Sigmoid colon (tissue), 7 donors: ENCODE results near the gene KCNIP1. TPM values are rescaled to one million over a fixed set of nuclear protein-coding genes. Genes with fewer than 3 reads are reported as not detected.

Experiments
- DNase-seq: peaks from one replicate; pipeline ENCODE4 v3.0.0-alpha.2; 2019
- H3K27ac ChIP-seq, 4 donors: fragments of 200-600 bp; sonication (generic); one replicate each; pipeline ENCODE4 v1.5.1; 2016 to 2019; ENCODE audit warnings: mild to moderate bottlenecking in 1 of 4
- H3K27me3 ChIP-seq, 3 donors: fragments of 200-600 bp; sonication (generic); one replicate each; pipeline ENCODE4 v1.5.1; 2019; ENCODE audit warnings: mild to moderate bottlenecking in 1 of 3
- H3K36me3 ChIP-seq, 4 donors: fragments of 200-600 bp; sonication (generic); one replicate each; pipeline ENCODE4 v1.5.1; 2016 to 2019
- H3K4me1 ChIP-seq, 4 donors: fragments of 200-600 bp; sonication (generic); one replicate each; pipeline ENCODE4 v1.5.1; 2017 to 2019
- H3K4me3 ChIP-seq, 4 donors: fragments of 200-600 bp; sonication (generic); one replicate each; pipeline ENCODE4 v1.5.1; 2017 to 2019; ENCODE audit warnings: mild to moderate bottlenecking in 2 of 4, moderate library complexity in 1 of 4
- H3K9me3 ChIP-seq, 4 donors: fragments of 200-600 bp in 3 of 4; sonication (generic) in 3 of 4; one replicate each; pipeline versions ENCODE4 v1.5.1 to v1.6.1; 2013 to 2019
- CTCF ChIP-seq, 4 experiments: fragments of 450-650 bp in 3 of 4; fragments of 200-600 bp in 1 of 4; IDR thresholded peaks; one replicate each; pipeline ENCODE4 v1.5.1; 2016 to 2019; ENCODE audit warnings: antibody characterized with exemption in 4 of 4, mild to moderate bottlenecking in 3 of 4, moderate library complexity in 2 of 4
- EP300 ChIP-seq, 4 donors: sonication (generic); formaldehyde crosslinking; IDR thresholded peaks; one replicate each; pipeline ENCODE4 v1.6.1; 2017; ENCODE audit warnings: antibody characterized with exemption in 4 of 4
- POLR2A ChIP-seq, 2 donors: fragments of 450-650 bp; IDR thresholded peaks; one replicate each; pipeline ENCODE4 v1.6.1; 2016; ENCODE audit warnings: antibody characterized with exemption in 2 of 2, mild to moderate bottlenecking in 2 of 2, moderate library complexity in 2 of 2
- POLR2AphosphoS5 ChIP-seq, 4 donors: sonication (generic); formaldehyde crosslinking; IDR thresholded peaks; one replicate each; pipeline ENCODE4 v1.6.1; 2017; ENCODE audit warnings: antibody characterized with exemption in 4 of 4
- WGBS, 2 donors: extraction: QIAGEN DNeasy Blood & Tissue Kit; methylation state at CpG; one replicate each; pipeline ENCODE4 v1.1.7; 2013; 5-methylcytosine and 5-hydroxymethylcytosine counted together
- intact Hi-C: fragments of 100-400 bp; cut with DNase I; formaldehyde crosslinking; loops from one replicate; pipeline ENCODE4 v1.15.1; 2023
- polyA plus RNA-seq, 3 donors: library from polyadenylated mRNA; stranded (reverse); fragments of 200-250 nt; gene quantifications; one replicate each; pipeline ENCODE4 v1.2.3, GENCODE V29; 2013
- total RNA-seq, 4 donors: library from RNA; depleted of rRNA; stranded (reverse); fragments of >200 nt; gene quantifications; one replicate each; pipeline ENCODE4 v1.1.0, GENCODE V29; 2016
- donor health status: healthy with polysubstance abuse.
- donor health status: Bipolar disorder and iron deficiency.
- donor health status: healthy.

The KCNIP1 gene
- total and polyA plus RNA-seq, 7 donors, result 0.28 to 2.8 (median 1.1) TPM; not detected in 2

GRCh38 chr5:170497311-170498038 is 6.3 kb upstream of the KCNIP1 start:
- TF ChIP-seq EP300 (IDR thresholded peaks at IDR 0.05) (no peak), POLR2A (IDR thresholded peaks at IDR 0.05) (no peak), CTCF (IDR thresholded peaks at IDR 0.05) (no peak), POLR2AphosphoS5 (IDR thresholded peaks at IDR 0.05) (no peak)
- WGBS, 2 donors, result 71 to 73% methylated on average over 13 of the region's 13 CpGs

GRCh38 chr5:170498811-170499351 is 4.9 kb upstream of the KCNIP1 start:
- intact Hi-C loops, result no loop called here
- H3K4me1 ChIP-seq, result peaks cover 0 to 3% (median 3%) of the 10 kb centered on the region in 4 donors
- WGBS, 2 donors, result 66 to 77% methylated on average over 5 of the region's 5 CpGs
- DNase-seq, result no peak
- no peak for TF ChIP-seq POLR2AphosphoS5 (IDR thresholded peaks at IDR 0.05)
- TF ChIP-seq POLR2A (IDR thresholded peaks at IDR 0.05), result no peak
- no peak for TF ChIP-seq CTCF (IDR thresholded peaks at IDR 0.05)
- no peak for TF ChIP-seq EP300 (IDR thresholded peaks at IDR 0.05)
- peaks cover 6 to 25% (median 8%) of the 10 kb centered on the region in 3 donors for H3K27me3 ChIP-seq
- no peak overlapping the region for H3K27ac ChIP-seq
- peaks cover 0 to 3% (median 0%) of the 10 kb centered on the region in 4 donors for H3K9me3 ChIP-seq
- no peak overlapping the region for H3K4me3 ChIP-seq
- H3K36me3 ChIP-seq, result no peaks in the 10 kb centered on the region

More at GRCh38 chr5:170497311-170498038, 6.3 kb upstream of the KCNIP1 start:
- H3K27me3 ChIP-seq, result peaks cover 0 to 12% (median 2%) of the 10 kb centered on the region in 3 donors
- H3K9me3 ChIP-seq, result peaks cover 0 to 3% (median 0%) of the 10 kb centered on the region in 4 donors
- no peak for DNase-seq
- H3K4me3 ChIP-seq, result no peak overlapping the region
- H3K27ac ChIP-seq, result no peak overlapping the region
- intact Hi-C loops, result no loop called here
- H3K4me1 ChIP-seq, result no peaks in the 10 kb centered on the region
- no peaks in the 10 kb centered on the region for H3K36me3 ChIP-seq

- Histone ChIP-seq H3K36me3 (no peaks in the 10 kb centered on the region), H3K9me3 (peaks cover 0 to 3% (median 0%) of the 10 kb centered on the region in 4 donors), H3K27ac (no peak overlapping the region), H3K27me3 (peaks cover 6 to 32% (median 16%) of the 10 kb centered on the region in 3 donors), H3K4me3 (no peak overlapping the region), H3K4me1 (peaks cover 0 to 10% (median 8%) of the 10 kb centered on the region in 4 donors)
- no peak for TF ChIP-seq POLR2A (IDR thresholded peaks at IDR 0.05)
- no peak for TF ChIP-seq POLR2AphosphoS5 (IDR thresholded peaks at IDR 0.05)
- no peak for TF ChIP-seq EP300 (IDR thresholded peaks at IDR 0.05)
- no peak for TF ChIP-seq CTCF (IDR thresholded peaks at IDR 0.05)
- 96 to 98% methylated on average over 2 of the region's 2 CpGs for WGBS, 2 donors
- DNase-seq, result no peak
- intact Hi-C loops, result no loop called here
Observed at GRCh38 chr5:170499621-170500020, 4.2 kb upstream of the KCNIP1 start.

- no peak for TF ChIP-seq EP300 (IDR thresholded peaks at IDR 0.05)
- TF ChIP-seq POLR2AphosphoS5 (IDR thresholded peaks at IDR 0.05), result no peak
- TF ChIP-seq CTCF (IDR thresholded peaks at IDR 0.05), result no peak
- TF ChIP-seq POLR2A (IDR thresholded peaks at IDR 0.05), result no peak
- WGBS, 2 donors, result 70 to 71% methylated on average over 1 of the region's 1 CpG
- no peak overlapping the region for H3K27ac ChIP-seq
- H3K4me1 ChIP-seq, result peaks cover 0 to 10% (median 8%) of the 10 kb centered on the region in 4 donors
- peaks cover 0 to 3% (median 0%) of the 10 kb centered on the region in 4 donors for H3K9me3 ChIP-seq
- no peaks in the 10 kb centered on the region for H3K36me3 ChIP-seq
- intact Hi-C loops, result no loop called here
- peaks cover 6 to 43% (median 16%) of the 10 kb centered on the region in 3 donors for H3K27me3 ChIP-seq
- H3K4me3 ChIP-seq, result no peak overlapping the region
- DNase-seq, result no peak
Observed at GRCh38 chr5:170501361-170501760, 2.5 kb upstream of the KCNIP1 start.
